AG10803 (cell line): ENCODE data around the gene RARRES2.
"Not testable (repeated sequence)": the region's sequence is repeated elsewhere in the genome, so short reads cannot be mapped to it uniquely, and the experiment has no call there.

ENCODE experiments used
- DNase-seq: peaks from one replicate; pipeline ENCODE4 v3.0.0; 2010; ENCODE audit warnings: low read depth
- H3K4me3 ChIP-seq: 2 replicates; pipeline ENCODE4 v1.5.1; 2011; ENCODE audit warnings: mild to moderate bottlenecking, low read length, control low read depth

The RARRES2 gene

GRCh38 chr7:150304499-150305258 lies 36.8 kb downstream of the RARRES2 start:
- H3K4me3 ChIP-seq, DNase-seq: not testable (repeated sequence)

- H3K4me3 ChIP-seq, DNase-seq: not testable (repeated sequence)
Observed at GRCh38 chr7:150302908-150303310, 38.5 kb downstream of the RARRES2 start.

GRCh38 chr7:150297978-150298377 lies 43.5 kb downstream of the RARRES2 start:
- not testable (repeated sequence) for DNase-seq, H3K4me3 ChIP-seq

- not testable (repeated sequence) for H3K4me3 ChIP-seq, DNase-seq
Observed at GRCh38 chr7:150296802-150297201, 44.6 kb downstream of the RARRES2 start.

- H3K4me3 ChIP-seq, result not testable (repeated sequence)
Observed at GRCh38 chr7:150295614-150296013, 45.8 kb downstream of the RARRES2 start.

GRCh38 chr7:150295027-150295426 lies 46.4 kb downstream of the RARRES2 start:
- DNase-seq, result not testable (repeated sequence)

More at GRCh38 chr7:150295614-150296013, 45.8 kb downstream of the RARRES2 start:
- DNase-seq, result not testable (repeated sequence)

GRCh38 chr7:150290317-150290716 lies 51.1 kb downstream of the RARRES2 start:
- not testable (repeated sequence) for DNase-seq, H3K4me3 ChIP-seq

More at GRCh38 chr7:150295027-150295426, 46.4 kb downstream of the RARRES2 start:
- H3K4me3 ChIP-seq, result not testable (repeated sequence)

- not testable (repeated sequence) for H3K4me3 ChIP-seq, DNase-seq
Observed at GRCh38 chr7:150288816-150289215, 52.6 kb downstream of the RARRES2 start.
